SK-N-SH treated with all-trans-retinoic acid at 6 μM for 48 hours (cell line): ENCODE results near the gene COL4A2.

Source experiments
- ATAC-seq: fragments of 200-7000 bp; cut with Tn5 transposase; 3 replicates; pipeline ENCODE4 v1.9.1; 2020; ENCODE audit warnings: mild to moderate bottlenecking, moderate library complexity
- ARNTL ChIP-seq: fragments of 450-650 bp; formaldehyde crosslinking; IDR thresholded peaks from 2 replicates; pipeline ENCODE4 v1.5.0; 2020; ENCODE audit warnings: low read depth, mild to moderate bottlenecking, moderate library complexity, borderline replicate concordance
- BACH2 ChIP-seq: fragments of 250-450 bp; sonication (Bioruptor Pico); IDR thresholded peaks from 2 replicates; pipeline ENCODE4 v1.9.0; 2021; ENCODE audit warnings: mild to moderate bottlenecking, borderline replicate concordance
- CSDC2 ChIP-seq: fragments of 250-450 bp; sonication (Bioruptor Pico); IDR thresholded peaks from 2 replicates; pipeline ENCODE4 v1.5.0; 2020; ENCODE audit warnings: mild to moderate bottlenecking, moderate library complexity
- CSRNP3 ChIP-seq: fragments of 250-450 bp; sonication (Bioruptor Pico); IDR thresholded peaks from 2 replicates; pipeline ENCODE4 v1.5.1; 2021; ENCODE audit warnings: mild to moderate bottlenecking, moderate library complexity
- ESRRG ChIP-seq: fragments of 250-450 bp; sonication (Bioruptor Pico); IDR thresholded peaks from 2 replicates; pipeline ENCODE4 v1.6.1; 2021; ENCODE audit warnings: mild to moderate bottlenecking
- GLIS3 ChIP-seq: fragments of 250-450 bp; sonication (Bioruptor Pico); IDR thresholded peaks from 2 replicates; pipeline ENCODE4 v1.5.0; 2020; ENCODE audit warnings: mild to moderate bottlenecking, moderate library complexity
- ISL1 ChIP-seq: fragments of 250-450 bp; sonication (Bioruptor Pico); IDR thresholded peaks from 2 replicates; pipeline ENCODE4 v2.1.2; 2022; ENCODE audit warnings: mild to moderate bottlenecking, moderate library complexity
- OSR1 ChIP-seq: fragments of 250-450 bp; sonication (Bioruptor Pico); IDR thresholded peaks from 2 replicates; pipeline ENCODE4 v1.8.0; 2022; ENCODE audit warnings: moderate library complexity, mild to moderate bottlenecking, inconsistent platforms
- PATZ1 ChIP-seq: fragments of 250-450 bp; sonication (Bioruptor Pico); IDR thresholded peaks from 2 replicates; pipeline ENCODE4 v1.8.0; 2020; ENCODE audit warnings: mild to moderate bottlenecking, moderate library complexity, borderline replicate concordance
- POU6F1 ChIP-seq: fragments of 250-450 bp; sonication (Bioruptor Pico); IDR thresholded peaks from 2 replicates; pipeline ENCODE4 v1.8.0; 2021; ENCODE audit warnings: low read depth, mild to moderate bottlenecking, moderate library complexity, borderline replicate concordance
- RARB ChIP-seq: fragments of 250-450 bp; sonication (Bioruptor Pico); IDR thresholded peaks from 2 replicates; pipeline ENCODE4 v1.8.0; 2021; ENCODE audit warnings: mild to moderate bottlenecking, moderate library complexity
- TCF4 ChIP-seq: fragments of 250-450 bp; sonication (Bioruptor Pico); IDR thresholded peaks from 2 replicates; pipeline ENCODE4 v1.8.0; 2021; ENCODE audit warnings: mild to moderate bottlenecking, moderate library complexity, borderline replicate concordance
- TOX ChIP-seq: fragments of 250-450 bp; sonication (Bioruptor Pico); IDR thresholded peaks from 2 replicates; pipeline ENCODE4 v1.8.0; 2021; ENCODE audit warnings: mild to moderate bottlenecking, moderate library complexity, borderline replicate concordance
- ZC3H10 ChIP-seq: fragments of 250-450 bp; sonication (Bioruptor Pico); IDR thresholded peaks from 2 replicates; pipeline ENCODE4 v1.5.1; 2021; ENCODE audit warnings: mild to moderate bottlenecking, moderate library complexity
- ZFP30 ChIP-seq: fragments of 450-650 bp; formaldehyde crosslinking; IDR thresholded peaks from 2 replicates; pipeline ENCODE4 v1.5.0; 2022; ENCODE audit warnings: mild to moderate bottlenecking, moderate library complexity
- ZNF565 ChIP-seq: fragments of 450-650 bp; formaldehyde crosslinking; conservative IDR thresholded peaks from 2 replicates; pipeline ENCODE4 v1.5.0; 2020; ENCODE audit warnings: low read depth, mild to moderate bottlenecking, moderate library complexity
- ZNF70 ChIP-seq: fragments of 450-650 bp; formaldehyde crosslinking; IDR thresholded peaks from 2 replicates; pipeline ENCODE4 v1.5.0; 2020; ENCODE audit warnings: mild to moderate bottlenecking, moderate library complexity
- ZNF8 ChIP-seq: fragments of 450-650 bp; formaldehyde crosslinking; IDR thresholded peaks from 2 replicates; pipeline ENCODE4 v1.5.0; 2020; ENCODE audit warnings: mild to moderate bottlenecking, moderate library complexity
- TF ChIP-seq, protein P1 (sequence below): fragments of 250-450 bp; sonication (Bioruptor Pico); IDR thresholded peaks from 2 replicates; pipeline ENCODE4 v1.5.0; 2020; ENCODE audit warnings: mild to moderate bottlenecking, moderate library complexity

Gene COL4A2

DNA sequence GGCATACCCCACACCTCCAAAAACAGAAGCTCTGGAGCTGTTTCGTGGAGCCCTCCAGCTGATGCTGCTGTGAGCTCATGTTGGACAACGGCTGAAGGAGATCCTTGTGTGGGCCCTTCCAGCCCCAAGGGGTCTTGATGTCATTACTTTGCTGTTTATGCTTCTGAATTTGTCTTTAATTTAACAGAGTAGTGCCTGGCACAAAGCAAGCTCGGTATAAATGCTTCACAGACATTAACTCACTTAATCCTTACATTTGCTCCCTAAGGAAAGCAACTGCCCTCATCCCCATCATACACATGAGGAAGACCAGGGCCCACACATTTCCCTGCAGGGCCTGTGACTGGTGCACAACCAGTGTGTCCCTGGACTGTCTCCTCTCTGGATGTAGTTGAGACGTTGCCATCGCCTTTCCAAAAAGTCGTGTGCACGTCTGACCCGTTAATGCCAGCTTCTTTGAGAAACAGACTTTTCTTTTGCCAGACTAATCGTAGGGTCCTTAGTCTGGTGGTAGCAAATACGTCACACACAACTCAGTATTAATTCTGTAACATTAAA, 7.7 kb upstream of the COL4A2 start (continued):
- TF ChIP-seq CSRNP3 (CRISPR knock-in tag) (no peak), PATZ1 (no peak)

DNA sequence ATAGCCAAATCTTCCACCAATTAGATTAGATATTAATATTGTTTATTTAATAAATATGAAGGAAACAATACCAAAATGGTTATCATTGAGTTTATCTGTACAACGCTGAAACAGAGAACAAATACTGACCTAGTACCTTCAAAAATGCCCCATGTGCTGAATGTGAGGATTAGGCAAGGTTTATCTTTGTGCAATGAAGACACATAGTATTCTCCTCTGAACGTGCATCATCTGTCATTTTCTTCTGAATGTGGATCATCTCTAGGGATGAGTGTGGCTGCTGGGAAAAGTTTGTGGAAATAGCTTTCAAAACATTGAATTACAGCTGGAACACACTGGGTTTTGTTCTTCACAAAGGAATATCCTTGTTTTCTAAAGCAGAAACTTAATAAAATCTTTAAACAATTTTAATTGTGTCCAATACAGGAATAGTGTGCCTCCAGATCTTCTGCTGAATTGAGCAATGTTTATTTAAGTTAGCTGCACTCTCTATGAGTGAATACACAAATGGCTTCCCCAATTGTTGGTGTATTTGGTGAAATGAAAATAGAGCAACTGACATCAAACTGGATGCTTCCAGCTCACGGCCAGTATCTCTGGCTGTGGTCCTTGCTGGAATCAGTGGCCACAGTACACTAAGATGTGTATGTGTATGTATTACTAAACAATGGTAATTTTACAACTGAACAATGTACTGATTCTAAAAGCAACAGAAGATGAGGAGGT, 6.8 kb upstream of the COL4A2 start:
- no peak for TF ChIP-seq CSDC2 (CRISPR knock-in tag)
- no peak for TF ChIP-seq BACH2 (CRISPR knock-in tag)
- TF ChIP-seq POU6F1 (CRISPR knock-in tag), result no peak
- TF ChIP-seq ARNTL (CRISPR knock-in tag), result no peak
- TF ChIP-seq ZFP30 (CRISPR knock-in tag), result no peak
- no peak for TF ChIP-seq RARB (CRISPR knock-in tag)
- no peak for TF ChIP-seq OSR1 (CRISPR knock-in tag)
- ATAC-seq, result no peak

DNA sequence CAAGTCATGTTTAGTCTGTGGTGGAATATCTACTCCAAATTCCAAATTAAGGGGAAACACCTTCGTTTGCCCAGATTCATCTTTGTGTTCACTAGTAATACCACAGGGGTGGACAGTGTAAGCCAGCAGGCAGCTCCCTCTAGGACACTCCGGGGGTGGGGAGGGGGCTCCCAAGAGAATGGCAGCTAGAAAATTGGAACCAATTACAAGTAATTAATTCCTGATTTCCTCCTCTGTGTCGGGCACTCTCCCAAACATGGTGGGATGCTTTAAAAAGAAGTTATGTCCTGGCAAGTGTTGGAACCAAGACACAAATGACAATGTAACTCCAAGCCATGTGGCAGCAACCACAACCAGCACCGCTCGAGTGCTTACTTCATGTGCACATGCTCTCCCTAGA, 6.0 kb upstream of the COL4A2 start:
- TF ChIP-seq CSDC2 (CRISPR knock-in tag) (no peak), ZC3H10 (no peak), ISL1 (CRISPR knock-in tag) (no peak), TOX (CRISPR knock-in tag) (no peak), ZNF8 (CRISPR knock-in tag) (no peak), GLIS3 (no peak), RARB (CRISPR knock-in tag) (no peak), ZFP30 (CRISPR knock-in tag) (no peak), ESRRG (CRISPR knock-in tag) (no peak), OSR1 (CRISPR knock-in tag) (no peak), PATZ1 (no peak), BACH2 (CRISPR knock-in tag) (no peak), ZNF565 (CRISPR knock-in tag) (no peak), TCF4 (no peak), POU6F1 (CRISPR knock-in tag) (no peak), ZNF70 (CRISPR knock-in tag) (no peak), ARNTL (CRISPR knock-in tag) (no peak)
- TF ChIP-seq, protein P1, sequence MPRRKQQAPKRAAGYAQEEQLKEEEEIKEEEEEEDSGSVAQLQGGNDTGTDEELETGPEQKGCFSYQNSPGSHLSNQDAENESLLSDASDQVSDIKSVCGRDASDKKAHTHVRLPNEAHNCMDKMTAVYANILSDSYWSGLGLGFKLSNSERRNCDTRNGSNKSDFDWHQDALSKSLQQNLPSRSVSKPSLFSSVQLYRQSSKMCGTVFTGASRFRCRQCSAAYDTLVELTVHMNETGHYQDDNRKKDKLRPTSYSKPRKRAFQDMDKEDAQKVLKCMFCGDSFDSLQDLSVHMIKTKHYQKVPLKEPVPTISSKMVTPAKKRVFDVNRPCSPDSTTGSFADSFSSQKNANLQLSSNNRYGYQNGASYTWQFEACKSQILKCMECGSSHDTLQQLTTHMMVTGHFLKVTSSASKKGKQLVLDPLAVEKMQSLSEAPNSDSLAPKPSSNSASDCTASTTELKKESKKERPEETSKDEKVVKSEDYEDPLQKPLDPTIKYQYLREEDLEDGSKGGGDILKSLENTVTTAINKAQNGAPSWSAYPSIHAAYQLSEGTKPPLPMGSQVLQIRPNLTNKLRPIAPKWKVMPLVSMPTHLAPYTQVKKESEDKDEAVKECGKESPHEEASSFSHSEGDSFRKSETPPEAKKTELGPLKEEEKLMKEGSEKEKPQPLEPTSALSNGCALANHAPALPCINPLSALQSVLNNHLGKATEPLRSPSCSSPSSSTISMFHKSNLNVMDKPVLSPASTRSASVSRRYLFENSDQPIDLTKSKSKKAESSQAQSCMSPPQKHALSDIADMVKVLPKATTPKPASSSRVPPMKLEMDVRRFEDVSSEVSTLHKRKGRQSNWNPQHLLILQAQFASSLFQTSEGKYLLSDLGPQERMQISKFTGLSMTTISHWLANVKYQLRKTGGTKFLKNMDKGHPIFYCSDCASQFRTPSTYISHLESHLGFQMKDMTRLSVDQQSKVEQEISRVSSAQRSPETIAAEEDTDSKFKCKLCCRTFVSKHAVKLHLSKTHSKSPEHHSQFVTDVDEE, result no peak
- no peak for ATAC-seq
